Measurements from ENCODE around the gene MRPL33.
A peak's percentile ranks its signal among the peaks of the same experiment; 100 is the strongest.

Gene MRPL33

DNA sequence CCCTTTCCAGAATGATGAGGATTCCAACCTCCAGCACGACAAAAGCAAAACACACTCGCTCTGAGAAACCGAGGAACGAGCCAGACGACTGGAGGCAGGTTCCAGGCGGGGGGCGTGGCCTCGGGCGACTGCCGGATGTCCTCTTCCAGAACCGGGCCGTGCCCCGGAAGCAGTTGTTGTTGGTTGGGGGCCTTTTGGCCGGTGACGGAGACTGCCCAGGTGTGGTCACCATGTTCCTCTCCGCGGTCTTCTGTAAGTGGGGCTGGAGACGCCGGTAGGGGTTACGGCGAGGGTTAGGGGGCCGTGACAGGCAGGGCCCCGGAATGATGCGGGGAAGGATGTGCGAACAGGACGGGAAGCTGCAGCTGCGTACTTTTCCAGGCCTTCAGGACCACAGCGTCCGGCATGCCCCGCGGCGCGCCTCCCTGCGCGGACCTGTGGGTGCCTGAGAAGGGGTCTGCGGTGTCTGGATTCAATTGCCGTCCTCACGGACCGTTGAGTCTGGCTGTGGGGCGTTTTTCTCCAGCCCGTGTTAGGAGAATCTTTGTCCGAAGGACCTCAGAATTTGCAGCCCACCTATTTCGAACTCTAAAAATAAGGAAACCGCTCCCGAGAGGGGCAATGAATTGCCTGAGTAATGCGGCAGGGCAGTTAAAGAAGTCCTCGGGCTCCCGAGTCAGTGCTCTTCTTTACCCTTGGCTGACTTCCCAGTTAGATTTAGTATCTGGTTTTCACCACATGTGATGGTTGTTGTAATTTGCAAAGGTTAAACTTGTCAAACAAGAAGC lies at the start of gene MRPL33:
Gene MRPL33 (plus strand): TSS at position 172 of the 788 bp plus-strand sequence. CDS start 59 bp downstream, at position 231.
- H3K36me3 Mint-ChIP-seq, result peaks cover 22% of the 10 kb centered on the region
- no peaks in the 10 kb centered on the region for H3K9me3 Mint-ChIP-seq
- ATAC-seq, result peak; percentile 98
- peaks cover 37% of the 10 kb centered on the region for H3K4me1 Mint-ChIP-seq
- peak within 1 kb of the TSS; percentile 95 for H3K27ac Mint-ChIP-seq
- peak within 1 kb of the TSS; percentile 96 for H3K4me3 Mint-ChIP-seq
- no peaks in the 10 kb centered on the region for H3K27me3 Mint-ChIP-seq

DNA sequence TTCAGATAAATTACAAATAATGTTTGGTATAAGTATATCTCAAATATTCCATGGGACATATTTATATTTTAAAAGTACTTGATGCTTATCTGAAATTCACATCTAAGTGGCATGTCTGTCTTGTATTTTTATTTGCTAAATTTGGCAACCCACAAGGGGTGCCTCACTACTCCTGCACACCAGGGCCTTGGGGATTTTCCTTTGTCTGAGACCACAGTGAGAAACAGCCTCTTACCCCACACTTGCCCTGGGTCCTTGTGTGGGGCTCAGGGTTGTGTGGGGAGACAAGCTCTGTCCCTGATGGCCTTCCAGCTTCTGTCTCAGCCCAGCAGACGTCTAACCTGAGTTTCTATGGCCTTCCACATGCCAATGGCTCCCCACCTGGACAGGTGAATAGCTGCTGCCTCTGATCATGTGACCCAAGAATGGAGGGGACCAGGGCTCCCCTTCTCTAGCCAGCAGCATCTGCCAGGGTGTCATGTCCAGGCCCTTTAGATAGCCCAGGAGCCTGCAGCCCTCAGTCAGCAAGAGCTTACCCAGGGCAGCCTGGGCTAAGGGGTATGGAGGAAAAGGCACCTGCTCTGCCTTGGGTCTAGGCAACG lies 49.5 kb upstream of the MRPL33 start:
- Mint-ChIP-seq H3K27ac (no peak overlapping the region), H3K4me3 (no peak overlapping the region), H3K9me3 (no peaks in the 10 kb centered on the region), H3K36me3 (no peaks in the 10 kb centered on the region), H3K4me1 (peaks cover 7% of the 10 kb centered on the region), H3K27me3 (peaks cover 18% of the 10 kb centered on the region)
- ATAC-seq, result no peak

DNA sequence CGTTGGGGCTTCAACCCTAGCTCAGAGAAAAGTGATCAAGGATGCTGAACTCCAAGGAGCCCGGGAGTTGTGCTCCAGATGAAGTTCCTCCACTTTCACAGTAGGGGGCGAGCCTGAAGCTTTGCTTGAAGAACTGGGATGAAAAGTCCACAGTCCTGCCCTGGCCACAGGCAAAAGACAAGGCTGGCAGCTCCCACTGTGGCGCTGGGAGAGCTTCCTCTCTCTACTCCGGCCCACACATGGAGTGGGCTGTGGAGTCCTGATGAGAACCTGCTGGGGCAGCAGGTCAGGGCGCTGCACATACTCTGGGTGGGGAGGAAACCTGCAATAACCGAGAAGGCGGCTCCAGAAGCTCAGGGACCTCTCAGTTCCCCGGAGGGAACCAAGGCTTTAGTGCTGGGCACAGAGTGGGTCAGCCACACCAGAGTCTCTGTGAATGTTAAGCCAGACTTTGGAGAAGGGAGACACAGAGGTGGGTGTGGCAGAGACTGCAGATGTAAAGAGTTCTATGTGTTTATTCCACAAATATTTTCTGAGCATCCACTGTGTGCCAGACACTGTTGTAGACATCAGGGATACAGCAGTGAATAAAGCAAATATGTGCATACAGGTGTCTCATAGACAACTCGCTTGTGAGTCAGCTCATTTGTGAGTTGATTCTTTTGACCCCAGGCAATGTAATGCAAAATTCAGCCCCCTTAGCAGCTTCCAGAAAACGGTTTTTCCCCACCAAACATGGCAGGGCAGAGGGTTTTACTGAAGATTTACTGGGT lies 48.0 kb upstream of the MRPL33 start:
- Mint-ChIP-seq H3K27ac (no peak overlapping the region), H3K36me3 (no peaks in the 10 kb centered on the region), H3K4me3 (no peak overlapping the region), H3K27me3 (peaks cover 13% of the 10 kb centered on the region), H3K9me3 (no peaks in the 10 kb centered on the region), H3K4me1 (peaks cover 5% of the 10 kb centered on the region)
- ATAC-seq, result no peak

GRCh38 chr2:27724191-27724590 lies 47.3 kb upstream of the MRPL33 start:
- ATAC-seq, result no peak
- H3K27me3 Mint-ChIP-seq, result peaks cover 13% of the 10 kb centered on the region
- no peak overlapping the region for H3K27ac Mint-ChIP-seq
- peaks cover 5% of the 10 kb centered on the region for H3K4me1 Mint-ChIP-seq
- no peaks in the 10 kb centered on the region for H3K9me3 Mint-ChIP-seq
- no peaks in the 10 kb centered on the region for H3K36me3 Mint-ChIP-seq
- no peak overlapping the region for H3K4me3 Mint-ChIP-seq

DNA sequence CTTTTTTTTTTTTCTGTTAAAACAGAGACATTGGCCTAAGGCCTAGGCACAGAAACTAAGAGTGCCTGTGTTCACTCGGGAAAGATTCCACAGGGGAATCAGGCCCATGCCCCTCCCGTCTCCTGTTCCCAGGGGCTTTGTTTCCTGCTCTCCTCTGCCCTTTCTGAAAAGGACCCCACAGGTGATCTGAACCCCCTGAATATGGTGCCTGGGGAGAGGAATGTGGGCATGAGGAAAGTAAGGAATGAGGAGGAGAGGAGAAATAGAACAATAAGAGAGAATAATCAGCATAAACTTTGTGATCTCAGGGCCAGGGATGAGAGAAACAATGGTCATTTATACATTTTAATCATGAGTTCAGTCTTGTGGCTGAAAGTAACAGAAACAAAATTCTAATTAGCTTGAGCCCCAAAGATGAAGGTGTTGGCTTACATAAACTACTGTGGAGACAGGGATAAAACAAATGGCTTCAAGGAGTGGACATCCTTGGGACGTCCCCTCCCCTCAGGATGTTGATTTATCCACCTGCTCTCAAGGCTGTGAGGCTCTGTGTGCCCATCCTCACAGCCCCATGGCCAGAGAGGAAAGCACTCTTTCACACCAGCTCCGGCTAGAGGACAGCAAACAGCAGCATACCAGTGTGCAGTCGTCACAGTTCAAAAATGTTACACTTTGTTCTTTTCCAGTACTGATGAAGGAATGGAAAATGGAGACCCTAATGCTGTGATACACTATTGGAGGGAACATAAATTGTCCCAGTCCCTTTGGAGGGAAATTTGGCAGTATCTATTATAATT lies 46.4 kb upstream of the MRPL33 start:
- H3K4me1 Mint-ChIP-seq, result peaks cover 6% of the 10 kb centered on the region
- no peaks in the 10 kb centered on the region for H3K9me3 Mint-ChIP-seq
- no peak overlapping the region for H3K4me3 Mint-ChIP-seq
- no peaks in the 10 kb centered on the region for H3K36me3 Mint-ChIP-seq
- no peak overlapping the region for H3K27ac Mint-ChIP-seq
- no peak for ATAC-seq
- H3K27me3 Mint-ChIP-seq, result peaks cover 12% of the 10 kb centered on the region

- no peaks in the 10 kb centered on the region for H3K9me3 Mint-ChIP-seq
- H3K27ac Mint-ChIP-seq, result no peak overlapping the region
- ATAC-seq, result no peak
- H3K4me1 Mint-ChIP-seq, result peaks cover 10% of the 10 kb centered on the region
- H3K36me3 Mint-ChIP-seq, result no peaks in the 10 kb centered on the region
- no peak overlapping the region for H3K4me3 Mint-ChIP-seq
- H3K27me3 Mint-ChIP-seq, result no peaks in the 10 kb centered on the region
These were observed 44.3 kb upstream of the MRPL33 start for GRCh38 chr2:27727257-27727656.

DNA sequence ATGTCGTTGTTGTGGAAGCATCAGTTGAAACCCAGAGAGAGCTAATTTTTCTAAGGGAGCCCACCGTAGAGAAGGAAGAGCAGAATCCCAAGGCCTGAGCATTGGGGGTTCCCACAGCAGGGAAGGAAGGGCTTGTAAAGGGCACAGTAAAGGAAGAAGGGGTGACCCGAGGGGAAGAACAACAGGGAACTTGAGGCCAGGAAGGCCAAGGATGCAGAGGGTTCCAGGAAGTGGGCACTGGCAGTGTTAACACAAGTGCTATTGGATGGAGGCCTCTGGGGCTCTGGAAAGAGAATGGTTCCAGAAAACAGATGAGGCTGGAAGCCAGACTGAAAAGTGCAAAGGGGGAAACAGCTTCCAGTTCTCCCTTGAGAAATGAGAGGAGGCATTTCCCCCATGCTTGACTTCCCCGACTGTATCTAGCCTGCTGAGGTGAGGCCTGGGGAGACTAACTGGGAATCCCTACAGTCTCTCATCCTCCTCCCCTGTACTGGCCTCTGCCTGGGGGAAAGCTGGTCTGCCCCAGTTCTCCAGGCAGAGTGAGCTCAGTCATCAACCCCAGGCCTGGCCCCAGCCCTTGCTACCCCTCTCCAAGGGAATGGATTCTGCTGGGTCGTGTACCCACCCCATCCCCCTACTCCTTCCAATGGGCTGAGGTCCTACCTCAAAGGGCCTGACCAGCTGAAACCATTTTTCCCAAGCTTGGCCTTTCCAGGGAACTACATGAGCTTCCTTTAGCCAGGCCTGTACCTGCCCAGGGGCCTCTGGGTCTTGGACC lies 43.2 kb upstream of the MRPL33 start:
- no peak overlapping the region for H3K27ac Mint-ChIP-seq
- H3K9me3 Mint-ChIP-seq, result no peaks in the 10 kb centered on the region
- H3K36me3 Mint-ChIP-seq, result no peaks in the 10 kb centered on the region
- ATAC-seq, result peak; percentile 28
- no peak overlapping the region for H3K4me3 Mint-ChIP-seq
- H3K4me1 Mint-ChIP-seq, result peaks cover 10% of the 10 kb centered on the region
- H3K27me3 Mint-ChIP-seq, result no peaks in the 10 kb centered on the region

- no peaks in the 10 kb centered on the region for H3K9me3 Mint-ChIP-seq
- no peaks in the 10 kb centered on the region for H3K27me3 Mint-ChIP-seq
- ATAC-seq, result no peak
- H3K4me1 Mint-ChIP-seq, result peaks cover 10% of the 10 kb centered on the region
- H3K36me3 Mint-ChIP-seq, result no peaks in the 10 kb centered on the region
- no peak overlapping the region for H3K27ac Mint-ChIP-seq
- H3K4me3 Mint-ChIP-seq, result no peak overlapping the region
These were observed 42.3 kb upstream of the MRPL33 start for GRCh38 chr2:27729198-27729597.

- H3K9me3 Mint-ChIP-seq, result no peaks in the 10 kb centered on the region
- peaks cover 10% of the 10 kb centered on the region for H3K4me1 Mint-ChIP-seq
- H3K4me3 Mint-ChIP-seq, result no peak overlapping the region
- H3K36me3 Mint-ChIP-seq, result no peaks in the 10 kb centered on the region
- peaks cover under 1% of the 10 kb centered on the region for H3K27me3 Mint-ChIP-seq
- no peak for ATAC-seq
- no peak overlapping the region for H3K27ac Mint-ChIP-seq
These were observed 41.9 kb upstream of the MRPL33 start for GRCh38 chr2:27729614-27730013.

GRCh38 chr2:27730261-27730662 lies 41.3 kb upstream of the MRPL33 start:
- H3K27ac Mint-ChIP-seq, result no peak overlapping the region
- no peak overlapping the region for H3K4me3 Mint-ChIP-seq
- no peaks in the 10 kb centered on the region for H3K36me3 Mint-ChIP-seq
- ATAC-seq, result no peak
- H3K9me3 Mint-ChIP-seq, result no peaks in the 10 kb centered on the region
- peaks cover 14% of the 10 kb centered on the region for H3K4me1 Mint-ChIP-seq
- H3K27me3 Mint-ChIP-seq, result peaks cover 7% of the 10 kb centered on the region

- H3K27me3 Mint-ChIP-seq, result peaks cover 15% of the 10 kb centered on the region
- H3K9me3 Mint-ChIP-seq, result no peaks in the 10 kb centered on the region
- no peak for ATAC-seq
- H3K4me3 Mint-ChIP-seq, result no peak overlapping the region
- peaks cover 15% of the 10 kb centered on the region for H3K4me1 Mint-ChIP-seq
- H3K27ac Mint-ChIP-seq, result no peak overlapping the region
- no peaks in the 10 kb centered on the region for H3K36me3 Mint-ChIP-seq
These were observed 40.4 kb upstream of the MRPL33 start for GRCh38 chr2:27730980-27731691.

- ATAC-seq, result no peak
- no peak overlapping the region for H3K4me3 Mint-ChIP-seq
- H3K4me1 Mint-ChIP-seq, result peaks cover 15% of the 10 kb centered on the region
- H3K9me3 Mint-ChIP-seq, result peaks cover 5% of the 10 kb centered on the region
- no peak overlapping the region for H3K27ac Mint-ChIP-seq
- no peaks in the 10 kb centered on the region for H3K36me3 Mint-ChIP-seq
- peaks cover 40% of the 10 kb centered on the region for H3K27me3 Mint-ChIP-seq
These were observed 37.2 kb upstream of the MRPL33 start for GRCh38 chr2:27734305-27734704.

GRCh38 chr2:27735263-27735904 lies 36.1 kb upstream of the MRPL33 start:
- Mint-ChIP-seq H3K27me3 (peaks cover 41% of the 10 kb centered on the region), H3K27ac (no peak overlapping the region), H3K36me3 (no peaks in the 10 kb centered on the region), H3K4me1 (peaks cover 11% of the 10 kb centered on the region), H3K9me3 (peaks cover 5% of the 10 kb centered on the region), H3K4me3 (peak overlapping the region; percentile 59)
- peak; percentile 59 for ATAC-seq
